Measurements from ENCODE around the gene SPEG.

The SPEG gene

GRCh38 chr2:219414857-219415256 lies 19.8 kb upstream of the SPEG start:
- no peak for TF ChIP-seq POLR2A (IDR thresholded peaks at IDR 0.05; ENCODE audit: low read depth, low read length)
- TF ChIP-seq TAF1 (IDR thresholded peaks at IDR 0.05; ENCODE audit: low read depth, low read length) = no peak
- no peak for TF ChIP-seq PAX5 (IDR thresholded peaks at IDR 0.05; ENCODE audit: insufficient read depth, low read length, severe bottlenecking)
- no peak for TF ChIP-seq POLR2AphosphoS5 (IDR thresholded peaks at IDR 0.05; ENCODE audit: low read depth, low read length)
- no peak for TF ChIP-seq POU2F2 (IDR thresholded peaks at IDR 0.05; ENCODE audit: low read depth, low read length)
- no peak for TF ChIP-seq SPI1 (IDR thresholded peaks at IDR 0.05; ENCODE audit: low read depth, low read length)
- FAIRE-seq = no peak
- no peak for DNase-seq (ENCODE audit: insufficient read length, low spot score)

GRCh38 chr2:219415580-219416234 lies 18.9 kb upstream of the SPEG start:
- TF ChIP-seq SPI1 (IDR thresholded peaks at IDR 0.05; ENCODE audit: low read depth, low read length) (no peak), POLR2A (IDR thresholded peaks at IDR 0.05; ENCODE audit: low read depth, low read length) (no peak), PAX5 (IDR thresholded peaks at IDR 0.05; ENCODE audit: insufficient read depth, low read length, severe bottlenecking) (no peak), POU2F2 (IDR thresholded peaks at IDR 0.05; ENCODE audit: low read depth, low read length) (no peak), POLR2AphosphoS5 (IDR thresholded peaks at IDR 0.05; ENCODE audit: low read depth, low read length) (no peak), TAF1 (IDR thresholded peaks at IDR 0.05; ENCODE audit: low read depth, low read length) (no peak)
- DNase-seq (ENCODE audit: insufficient read length, low spot score) (no peak), FAIRE-seq (no peak)

GRCh38 chr2:219416235-219416602 lies 18.4 kb upstream of the SPEG start:
- FAIRE-seq (no peak), DNase-seq (ENCODE audit: insufficient read length, low spot score) (no peak)
- TF ChIP-seq POLR2AphosphoS5 (IDR thresholded peaks at IDR 0.05; ENCODE audit: low read depth, low read length) (no peak), POU2F2 (IDR thresholded peaks at IDR 0.05; ENCODE audit: low read depth, low read length) (no peak), POLR2A (IDR thresholded peaks at IDR 0.05; ENCODE audit: low read depth, low read length) (no peak), PAX5 (IDR thresholded peaks at IDR 0.05; ENCODE audit: insufficient read depth, low read length, severe bottlenecking) (no peak), SPI1 (IDR thresholded peaks at IDR 0.05; ENCODE audit: low read depth, low read length) (no peak), TAF1 (IDR thresholded peaks at IDR 0.05; ENCODE audit: low read depth, low read length) (no peak)

- TF ChIP-seq SPI1 (IDR thresholded peaks at IDR 0.05; ENCODE audit: low read depth, low read length) (no peak), PAX5 (IDR thresholded peaks at IDR 0.05; ENCODE audit: insufficient read depth, low read length, severe bottlenecking) (no peak), POLR2AphosphoS5 (IDR thresholded peaks at IDR 0.05; ENCODE audit: low read depth, low read length) (no peak), POLR2A (IDR thresholded peaks at IDR 0.05; ENCODE audit: low read depth, low read length) (no peak), POU2F2 (IDR thresholded peaks at IDR 0.05; ENCODE audit: low read depth, low read length) (no peak), TAF1 (IDR thresholded peaks at IDR 0.05; ENCODE audit: low read depth, low read length) (no peak)
- no peak for FAIRE-seq
Observed at GRCh38 chr2:219416938-219417337, 17.7 kb upstream of the SPEG start.

GRCh38 chr2:219417374-219417773 lies 17.3 kb upstream of the SPEG start:
- no peak for DNase-seq (ENCODE audit: insufficient read length, low spot score)
- FAIRE-seq = no peak
- TF ChIP-seq SPI1 (IDR thresholded peaks at IDR 0.05; ENCODE audit: low read depth, low read length) = no peak

More at GRCh38 chr2:219416938-219417337, 17.7 kb upstream of the SPEG start:
- no peak for DNase-seq (ENCODE audit: insufficient read length, low spot score)

GRCh38 chr2:219418155-219419011 lies 16.3 kb upstream of the SPEG start, which contains the start of gene DES:
DES (plus strand) TSS chr2:219418377; CDS start chr2:219418463, 86 bp downstream.
- no peak for FAIRE-seq
- DNase-seq (ENCODE audit: insufficient read length, low spot score) = no peak
- no peak for TF ChIP-seq POLR2AphosphoS5 (IDR thresholded peaks at IDR 0.05; ENCODE audit: low read depth, low read length)
- TF ChIP-seq PAX5 (IDR thresholded peaks at IDR 0.05; ENCODE audit: insufficient read depth, low read length, severe bottlenecking) = no peak
- TF ChIP-seq POU2F2 (IDR thresholded peaks at IDR 0.05; ENCODE audit: low read depth, low read length) = no peak
- TF ChIP-seq TAF1 (IDR thresholded peaks at IDR 0.05; ENCODE audit: low read depth, low read length) = no peak
- no peak for TF ChIP-seq POLR2A (IDR thresholded peaks at IDR 0.05; ENCODE audit: low read depth, low read length)
- no peak for TF ChIP-seq SPI1 (IDR thresholded peaks at IDR 0.05; ENCODE audit: low read depth, low read length)

GRCh38 chr2:219419012-219419324 lies 15.7 kb upstream of the SPEG start:
- FAIRE-seq = no peak
- TF ChIP-seq PAX5 (IDR thresholded peaks at IDR 0.05; ENCODE audit: insufficient read depth, low read length, severe bottlenecking) (no peak), SPI1 (IDR thresholded peaks at IDR 0.05; ENCODE audit: low read depth, low read length) (no peak), POLR2AphosphoS5 (IDR thresholded peaks at IDR 0.05; ENCODE audit: low read depth, low read length) (no peak), TAF1 (IDR thresholded peaks at IDR 0.05; ENCODE audit: low read depth, low read length) (no peak), POLR2A (IDR thresholded peaks at IDR 0.05; ENCODE audit: low read depth, low read length) (no peak), POU2F2 (IDR thresholded peaks at IDR 0.05; ENCODE audit: low read depth, low read length) (no peak)
- no peak for DNase-seq (ENCODE audit: insufficient read length, low spot score)

GRCh38 chr2:219419331-219420197 lies 15.1 kb upstream of the SPEG start:
- DNase-seq (ENCODE audit: insufficient read length, low spot score) = no peak
- no peak for FAIRE-seq
- TF ChIP-seq POU2F2 (IDR thresholded peaks at IDR 0.05; ENCODE audit: low read depth, low read length) (no peak), SPI1 (IDR thresholded peaks at IDR 0.05; ENCODE audit: low read depth, low read length) (no peak), TAF1 (IDR thresholded peaks at IDR 0.05; ENCODE audit: low read depth, low read length) (no peak), PAX5 (IDR thresholded peaks at IDR 0.05; ENCODE audit: insufficient read depth, low read length, severe bottlenecking) (no peak), POLR2AphosphoS5 (IDR thresholded peaks at IDR 0.05; ENCODE audit: low read depth, low read length) (no peak), POLR2A (IDR thresholded peaks at IDR 0.05; ENCODE audit: low read depth, low read length) (no peak)

GRCh38 chr2:219420687-219421086 lies 14.0 kb upstream of the SPEG start:
- no peak for TF ChIP-seq POLR2A (IDR thresholded peaks at IDR 0.05; ENCODE audit: low read depth, low read length)
- no peak for TF ChIP-seq TAF1 (IDR thresholded peaks at IDR 0.05; ENCODE audit: low read depth, low read length)
- no peak for TF ChIP-seq SPI1 (IDR thresholded peaks at IDR 0.05; ENCODE audit: low read depth, low read length)
- no peak for TF ChIP-seq POU2F2 (IDR thresholded peaks at IDR 0.05; ENCODE audit: low read depth, low read length)
- TF ChIP-seq POLR2AphosphoS5 (IDR thresholded peaks at IDR 0.05; ENCODE audit: low read depth, low read length) = no peak
- TF ChIP-seq PAX5 (IDR thresholded peaks at IDR 0.05; ENCODE audit: insufficient read depth, low read length, severe bottlenecking) = no peak
- DNase-seq (ENCODE audit: insufficient read length, low spot score) (no peak), FAIRE-seq (no peak)
